SK-N-MC (cell line): ENCODE measurements around the gene ATXN1.

ENCODE experiments used
- EZH2 ChIP-seq: fragments of 200-600 bp; sonication (generic); IDR thresholded peaks from one replicate; pipeline ENCODE4 v1.6.1; 2017; ENCODE audit warnings: antibody characterized with exemption
- POLR2AphosphoS5 ChIP-seq: IDR thresholded peaks from 2 replicates; pipeline ENCODE4 v1.6.1; 2012; ENCODE audit warnings: mild to moderate bottlenecking, low read depth, low read length, borderline replicate concordance

- TF ChIP-seq EZH2 (no peak), POLR2AphosphoS5 (no peak)
These were observed 121.4 kb downstream of the ATXN1 start for GRCh38 chr6:16639684-16640480.
